RPMI8226 (cell line): ENCODE measurements around the gene ARHGAP6.

ENCODE experiments used
- DNase-seq: peaks from one replicate; pipeline ENCODE4 v3.0.0-alpha.2; 2015

ARHGAP6 gene

GRCh38 chrX:11421805-11422524 is 243.8 kb downstream of the ARHGAP6 start:
- DNase-seq, result peak; percentile 33

- no peak for DNase-seq
Observed at GRCh38 chrX:11420851-11421250, 244.9 kb downstream of the ARHGAP6 start.

- no peak for DNase-seq
Observed at GRCh38 chrX:11419102-11419501, 246.6 kb downstream of the ARHGAP6 start.

GRCh38 chrX:11416600-11416999 is 249.1 kb downstream of the ARHGAP6 start:
- DNase-seq, result no peak

GRCh38 chrX:11414091-11414490 is 251.6 kb downstream of the ARHGAP6 start:
- no peak for DNase-seq

GRCh38 chrX:11412715-11413623 is 252.8 kb downstream of the ARHGAP6 start:
- DNase-seq, result no peak

- DNase-seq, result no peak
Observed at GRCh38 chrX:11409957-11410356, 255.8 kb downstream of the ARHGAP6 start.

GRCh38 chrX:11408783-11409182 is 256.9 kb downstream of the ARHGAP6 start:
- no peak for DNase-seq

GRCh38 chrX:11408109-11408405 is 257.7 kb downstream of the ARHGAP6 start:
- DNase-seq, result no peak

- no peak for DNase-seq
Observed at GRCh38 chrX:11407331-11408108, 258.2 kb downstream of the ARHGAP6 start.

- DNase-seq, result no peak
Observed at GRCh38 chrX:11406109-11406765, 259.5 kb downstream of the ARHGAP6 start.

GRCh38 chrX:11403631-11404030 is 262.1 kb downstream of the ARHGAP6 start:
- no peak for DNase-seq

- no peak for DNase-seq
Observed at GRCh38 chrX:11401966-11402365, 263.8 kb downstream of the ARHGAP6 start.

GRCh38 chrX:11399489-11400094 is 266.1 kb downstream of the ARHGAP6 start:
- DNase-seq, result no peak

GRCh38 chrX:11398785-11399184 is 266.9 kb downstream of the ARHGAP6 start:
- DNase-seq, result no peak

- DNase-seq, result no peak
Observed at GRCh38 chrX:11398139-11398538, 267.6 kb downstream of the ARHGAP6 start.

GRCh38 chrX:11397680-11398079 is 268.0 kb downstream of the ARHGAP6 start:
- no peak for DNase-seq

GRCh38 chrX:11395859-11396258 is 269.9 kb downstream of the ARHGAP6 start:
- DNase-seq, result no peak

- DNase-seq, result no peak
Observed at GRCh38 chrX:11393949-11394654, 271.6 kb downstream of the ARHGAP6 start.

GRCh38 chrX:11386812-11387211 is 278.9 kb downstream of the ARHGAP6 start:
- no peak for DNase-seq

GRCh38 chrX:11386001-11386523 is 279.7 kb downstream of the ARHGAP6 start:
- peak; percentile 7 for DNase-seq

GRCh38 chrX:11382930-11383329 is 282.8 kb downstream of the ARHGAP6 start:
- DNase-seq, result no peak
